Fibroblast of mammary gland (primary cell): ENCODE results near the gene CD300LB.
A peak's percentile ranks its signal among the peaks of the same experiment; 100 is the strongest.

Source experiments
- DNase-seq: peaks from one replicate; pipeline ENCODE4 v3.0.0-alpha.2; 2010; ENCODE audit warnings: low read depth
- H3K4me3 ChIP-seq: 2 replicates; pipeline ENCODE4 v1.5.1; 2011; ENCODE audit warnings: low read depth, mild to moderate bottlenecking, low read length, moderate library complexity; ENCODE audit not compliant: control insufficient read depth
- CTCF ChIP-seq: conservative IDR thresholded peaks from 2 replicates; pipeline ENCODE4 v1.5.1; 2011; ENCODE audit warnings: low read depth, low read length, inconsistent platforms; ENCODE audit not compliant: control insufficient read depth, insufficient read depth

Gene CD300LB

GRCh38 chr17:74485022-74485743 is 46.1 kb downstream of the CD300LB start:
- no peak for TF ChIP-seq CTCF
- DNase-seq: no peak
- H3K4me3 ChIP-seq: no peak overlapping the region

DNA sequence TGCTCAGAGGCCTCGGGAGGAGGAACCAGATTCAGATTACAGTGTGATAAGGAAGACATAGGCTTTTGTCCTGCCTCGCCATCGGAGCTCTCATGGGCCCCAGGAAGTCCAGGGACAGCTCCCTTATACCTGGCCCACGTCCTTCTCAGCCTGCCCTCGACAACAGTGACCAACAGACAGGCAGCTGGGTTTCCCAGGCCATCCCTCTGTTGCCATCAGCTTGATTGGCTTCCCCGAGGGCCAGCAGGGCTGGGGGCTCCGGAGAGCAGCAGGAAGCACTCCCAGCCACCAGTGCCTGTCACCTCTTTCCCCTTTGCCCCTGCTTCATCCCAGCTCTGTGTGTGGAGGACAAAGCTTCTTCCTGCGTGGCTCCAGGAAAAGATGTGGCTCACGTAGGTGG is 47.2 kb downstream of the CD300LB start:
- H3K4me3 ChIP-seq: no peak overlapping the region
- DNase-seq: no peak
- TF ChIP-seq CTCF: no peak

GRCh38 chr17:74481621-74482020 is 49.7 kb downstream of the CD300LB start:
- TF ChIP-seq CTCF: no peak
- H3K4me3 ChIP-seq: no peak overlapping the region
- no peak for DNase-seq

DNA sequence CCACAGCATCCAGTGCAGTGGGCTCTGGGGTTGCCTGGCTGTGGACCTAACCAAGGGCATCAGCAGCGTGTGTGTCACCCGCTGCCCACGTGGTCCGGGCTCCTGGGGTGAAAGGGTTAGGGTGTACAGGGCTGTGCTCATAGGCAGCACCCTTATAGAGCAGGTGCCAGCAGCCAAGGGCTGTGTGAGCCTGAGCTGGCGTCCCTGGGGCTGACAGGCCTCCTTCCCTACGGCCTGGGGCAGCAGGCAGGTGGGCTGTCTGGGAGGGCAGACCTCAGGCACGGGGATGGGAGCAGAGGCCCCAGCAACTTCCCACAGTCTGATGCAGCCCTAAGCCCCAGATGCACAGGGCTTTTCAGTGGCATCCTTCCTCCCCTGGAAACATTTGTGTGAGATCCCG is 51.0 kb downstream of the CD300LB start:
- TF ChIP-seq CTCF: no peak
- H3K4me3 ChIP-seq: no peak overlapping the region
- DNase-seq: no peak

- TF ChIP-seq CTCF: no peak
- peak; percentile 30 for DNase-seq
- no peak overlapping the region for H3K4me3 ChIP-seq
Observed at GRCh38 chr17:74478420-74479100, 52.7 kb downstream of the CD300LB start.

DNA sequence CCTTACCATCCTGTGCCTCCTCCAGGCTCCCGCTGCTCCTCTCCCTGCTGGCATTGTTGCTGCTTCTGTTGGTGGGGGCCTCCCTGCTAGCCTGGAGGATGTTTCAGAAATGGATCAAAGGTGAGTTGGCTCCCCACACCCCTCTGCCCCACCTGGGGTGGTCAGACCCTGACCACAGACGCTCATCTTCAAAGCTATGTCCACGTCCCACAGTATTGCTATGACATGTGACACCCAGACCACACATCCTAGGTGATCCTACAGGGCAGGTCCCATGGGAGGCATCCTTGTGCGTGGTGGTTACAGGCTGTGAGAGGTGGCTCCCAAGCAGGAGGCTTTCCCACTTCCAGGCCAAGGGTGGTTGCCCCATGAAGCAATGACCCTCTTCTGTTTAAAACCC is 53.9 kb downstream of the CD300LB start:
- no peak overlapping the region for H3K4me3 ChIP-seq
- no peak for TF ChIP-seq CTCF
- DNase-seq: no peak
